Muscle of arm (tissue), 14 donors: ENCODE data around the gene ZNF728. TPM values are rescaled to one million over a fixed set of nuclear protein-coding genes. Genes with fewer than 3 reads are reported as not detected.
"Not testable (repeated sequence)": the region's sequence is repeated elsewhere in the genome, so short reads cannot be mapped to it uniquely, and the experiment has no call there.

Experiments
- DNase-seq: peaks from one replicate; pipeline ENCODE4 v3.0.0-alpha.2; 2013
- long read RNA-seq, 11 donors: transcript quantifications; one replicate each; lab custom pipeline, GENCODE V29; 2026
- polyA plus RNA-seq, 12 donors: library from polyadenylated mRNA; unstranded; fragments of 120-200 nt; gene quantifications; one replicate each; pipeline ENCODE4 v1.2.1, GENCODE V29; 2013; ENCODE audit not compliant: insufficient read length in 12 of 12

The ZNF728 gene
- polyA plus RNA-seq = under 1 TPM in 3 of 12 donors, not detected in 9; 0.11 to 0.27 (median 0.12) TPM
- long read RNA-seq, donor 1 = 0 reads
- long read RNA-seq, donor 2 = 0 reads
- long read RNA-seq, donor 3 = 0 reads
- long read RNA-seq, donor 4 = 0 reads
- long read RNA-seq, donor 5 = 0 reads
- long read RNA-seq, donor 6 = 0 reads
- long read RNA-seq, donor 7 = 0 reads
- long read RNA-seq, donor 8 = 0 reads
- long read RNA-seq, donor 9 = 0 reads
- long read RNA-seq, donor 10 = 0 reads
- long read RNA-seq, donor 11 = 0 reads

GRCh38 chr19:23002690-23003422, at the start of gene ZNF728:
Gene ZNF728, minus strand, starts transcription at chr19:23003176. Its CDS starts 146 bp downstream, at chr19:23003030.
- DNase-seq = no peak

GRCh38 chr19:23052349-23052748, 49.4 kb upstream of the ZNF728 start:
- no peak for DNase-seq

GRCh38 chr19:23049256-23049655, 46.3 kb upstream of the ZNF728 start:
- no peak for DNase-seq

GRCh38 chr19:23046743-23047142, 43.8 kb upstream of the ZNF728 start:
- DNase-seq = no peak

GRCh38 chr19:23033721-23034120, 30.7 kb upstream of the ZNF728 start:
- no peak for DNase-seq

GRCh38 chr19:23015660-23016059, 12.7 kb upstream of the ZNF728 start:
- DNase-seq = no peak

- not testable (repeated sequence) for DNase-seq
Observed at GRCh38 chr19:22994957-22995356, 8.0 kb downstream of the ZNF728 start.

GRCh38 chr19:22976248-22976647, 26.7 kb downstream of the ZNF728 start:
- no peak for DNase-seq

- DNase-seq = not testable (repeated sequence)
Observed at GRCh38 chr19:22975546-22976136, 27.3 kb downstream of the ZNF728 start.

GRCh38 chr19:22945560-22945959, 57.4 kb downstream of the ZNF728 start:
- no peak for DNase-seq

- no peak for DNase-seq
Observed at GRCh38 chr19:22935151-22935550, 67.8 kb downstream of the ZNF728 start.

- DNase-seq = not testable (repeated sequence)
Observed at GRCh38 chr19:22927576-22927975, 75.4 kb downstream of the ZNF728 start.

GRCh38 chr19:22925181-22925580, 77.8 kb downstream of the ZNF728 start:
- not testable (repeated sequence) for DNase-seq

Other genes starting within 250 kb of the ZNF728 start
- under 1 TPM in 10 of 12 donors, not detected in 2; 0.09 to 0.51 (median 0.28) TPM for gene ZNF99, start 219.0 kb downstream of the ZNF728 start, polyA plus RNA-seq
- gene ZNF723, start 170.9 kb downstream of the ZNF728 start, polyA plus RNA-seq = under 1 TPM in 2 of 12 donors, not detected in 10; 0.11 to 0.12 TPM
- 1 to 10 TPM in 11 of 12 donors, not detected in 1; 2.1 to 5.3 (median 3.1) TPM for gene ZNF730, start 113.8 kb upstream of the ZNF728 start, polyA plus RNA-seq
- gene ZNF724, start 247.2 kb upstream of the ZNF728 start, polyA plus RNA-seq = 1 to 10 TPM in 10 of 12 donors, not detected in 2; 1.8 to 4.7 (median 2.8) TPM